Hepatocyte (in vitro differentiated cells): Measurements from ENCODE around the gene RBM19. TPM values are rescaled to one million over a fixed set of nuclear protein-coding genes. Genes with fewer than 3 reads are reported as not detected.

ENCODE experiments used
- DNase-seq: peaks from one replicate; pipeline ENCODE4 v3.0.0-alpha.2; 2016; ENCODE audit warnings: low spot score
- H2AFZ ChIP-seq: fragments of 200-600 bp; sonication (generic); 2 replicates; pipeline ENCODE4 v1.6.0; 2016; ENCODE audit warnings: antibody characterized with exemption, mild to moderate bottlenecking
- H3K27ac ChIP-seq: fragments of 200-600 bp; sonication (generic); 2 replicates; pipeline ENCODE4 v1.5.1; 2016; ENCODE audit warnings: mild to moderate bottlenecking
- H3K27me3 ChIP-seq: fragments of 200-600 bp; sonication (generic); 2 replicates; pipeline ENCODE4 v1.6.1; 2016
- H3K36me3 ChIP-seq: fragments of 200-600 bp; sonication (generic); replicated peaks from 2 replicates; pipeline ENCODE4 v1.5.1; 2016; ENCODE audit warnings: low read depth; ENCODE audit not compliant: insufficient read depth
- H3K4me1 ChIP-seq: fragments of 200-600 bp; sonication (generic); 2 replicates; pipeline ENCODE4 v1.5.1; 2016; ENCODE audit warnings: mild to moderate bottlenecking, moderate library complexity; ENCODE audit not compliant: insufficient read depth
- H3K4me2 ChIP-seq: fragments of 200-600 bp; sonication (generic); 2 replicates; pipeline ENCODE4 v1.6.0; 2016
- H3K4me3 ChIP-seq: fragments of 200-600 bp; sonication (generic); 2 replicates; pipeline ENCODE4 v1.5.1; 2016; ENCODE audit warnings: mild to moderate bottlenecking
- H3K79me2 ChIP-seq: fragments of 200-600 bp; sonication (generic); 2 replicates; pipeline ENCODE4 v1.6.0; 2017; ENCODE audit warnings: mild to moderate bottlenecking
- H3K9me2 ChIP-seq: fragments of 200-600 bp; sonication (generic); replicated peaks from 2 replicates; pipeline ENCODE4 v1.6.0; 2017; ENCODE audit warnings: mild to moderate bottlenecking; ENCODE audit not compliant: insufficient read depth
- H3K9me3 ChIP-seq: fragments of 200-600 bp; sonication (generic); 2 replicates; pipeline ENCODE4 v1.5.1; 2016; ENCODE audit warnings: low read depth, mild to moderate bottlenecking
- H4K20me1 ChIP-seq: fragments of 200-600 bp; sonication (generic); 2 replicates; pipeline ENCODE4 v1.6.0; 2016; ENCODE audit warnings: mild to moderate bottlenecking; ENCODE audit not compliant: insufficient read depth, poor library complexity, severe bottlenecking
- CTCF ChIP-seq: fragments of 200-600 bp; sonication (generic); IDR thresholded peaks from 2 replicates; pipeline ENCODE4 v1.5.1; 2016; ENCODE audit warnings: antibody characterized with exemption, mild to moderate bottlenecking; ENCODE audit not compliant: poor library complexity
- EZH2 ChIP-seq: fragments of 200-600 bp; sonication (generic); IDR thresholded peaks from 2 replicates; pipeline ENCODE4 v1.6.1; 2016; ENCODE audit warnings: antibody characterized with exemption, mild to moderate bottlenecking, borderline replicate concordance
- EZH2phosphoT487 ChIP-seq: fragments of 200-600 bp; sonication (generic); IDR thresholded peaks from one replicate; pipeline ENCODE4 v1.6.1; 2018; ENCODE audit warnings: antibody characterized with exemption, mild to moderate bottlenecking, low read depth, moderate library complexity; ENCODE audit not compliant: unreplicated experiment, severe bottlenecking
- WGBS: methylation state at CpG from one replicate; pipeline ENCODE4 v1.1.6; 2016; ENCODE audit warnings: low lambda C conversion rate; ENCODE audit errors: missing lambda C conversion rate; 5-methylcytosine and 5-hydroxymethylcytosine counted together
- polyA plus RNA-seq: library from polyadenylated mRNA; unstranded; fragments of >200 nt; fragmentation: Nextera tagmentation; extraction: Ambion mirVana; gene quantifications from 2 replicates; pipeline ENCODE4 v1.2.1, GENCODE V29; 2016
- total RNA-seq: library from RNA; depleted of rRNA; stranded (reverse); fragments of >200 nt; gene quantifications from 2 replicates; pipeline ENCODE4 v1.2.3, GENCODE V29; 2014

RBM19 gene
- total and polyA plus RNA-seq, 2 experiments from 2014 or later = 14.5 to 16.8 TPM

- Histone ChIP-seq H3K9me3 (no peaks in the 10 kb centered on the region), H3K9me2 (no peaks in the 10 kb centered on the region), H2AFZ (no peak overlapping the region), H3K4me1 (no peaks in the 10 kb centered on the region), H3K4me3 (no peak overlapping the region), H3K27ac (no peak overlapping the region), H3K27me3 (no peaks in the 10 kb centered on the region), H3K79me2 (no peaks in the 10 kb centered on the region), H4K20me1 (no peaks in the 10 kb centered on the region), H3K4me2 (no peak overlapping the region), H3K36me3 (no peaks in the 10 kb centered on the region)
- TF ChIP-seq EZH2phosphoT487 (no peak), EZH2 (no peak), CTCF (no peak)
- WGBS = 58% methylated on average over 10 of the region's 10 CpGs
- no peak for DNase-seq
These were observed 170.7 kb downstream of the RBM19 start for GRCh38 chr12:113795445-113795844.

DNA sequence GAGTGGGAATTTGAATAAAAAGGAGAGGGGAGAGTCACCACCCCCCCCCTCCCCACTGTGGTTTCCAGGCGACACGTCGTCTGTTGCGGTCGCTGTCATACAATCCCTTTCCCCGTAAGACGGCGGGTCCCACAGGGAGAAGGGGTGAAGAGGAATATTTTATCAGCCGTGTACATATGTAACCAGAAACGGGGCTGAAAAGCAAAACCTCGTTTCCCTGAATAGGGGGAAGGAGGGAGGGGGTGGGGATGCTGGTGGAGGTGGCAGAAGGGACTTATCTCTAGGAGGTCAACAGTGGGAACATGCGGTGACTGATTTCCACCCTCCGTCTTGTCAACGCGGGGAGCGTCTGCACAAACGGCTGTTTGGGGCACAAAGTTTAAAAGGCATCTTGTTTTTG lies 171.4 kb downstream of the RBM19 start:
- H3K9me3 ChIP-seq = no peaks in the 10 kb centered on the region
- H3K4me3 ChIP-seq = no peak overlapping the region
- no peaks in the 10 kb centered on the region for H3K4me1 ChIP-seq
- no peaks in the 10 kb centered on the region for H3K27me3 ChIP-seq
- H4K20me1 ChIP-seq = no peaks in the 10 kb centered on the region
- no peak for DNase-seq
- no peak overlapping the region for H3K4me2 ChIP-seq
- TF ChIP-seq EZH2phosphoT487 = no peak
- TF ChIP-seq EZH2 = no peak
- H3K9me2 ChIP-seq = no peaks in the 10 kb centered on the region
- no peaks in the 10 kb centered on the region for H3K36me3 ChIP-seq
- no peak overlapping the region for H2AFZ ChIP-seq
- H3K27ac ChIP-seq = no peak overlapping the region
- WGBS = 64% methylated on average over 17 of the region's 17 CpGs
- H3K79me2 ChIP-seq = no peaks in the 10 kb centered on the region

- Histone ChIP-seq H3K4me2 (no peak overlapping the region), H2AFZ (no peak overlapping the region), H3K79me2 (no peaks in the 10 kb centered on the region), H3K27me3 (no peaks in the 10 kb centered on the region), H3K9me3 (no peaks in the 10 kb centered on the region), H4K20me1 (no peaks in the 10 kb centered on the region), H3K4me3 (no peak overlapping the region), H3K27ac (no peak overlapping the region), H3K4me1 (no peaks in the 10 kb centered on the region), H3K9me2 (no peaks in the 10 kb centered on the region), H3K36me3 (no peaks in the 10 kb centered on the region)
- DNase-seq = no peak
- 93% methylated on average over 9 of the region's 9 CpGs for WGBS
- no peak for TF ChIP-seq CTCF
- no peak for TF ChIP-seq EZH2
- TF ChIP-seq EZH2phosphoT487 = no peak
These were observed 172.9 kb downstream of the RBM19 start for GRCh38 chr12:113793250-113793649.

DNA sequence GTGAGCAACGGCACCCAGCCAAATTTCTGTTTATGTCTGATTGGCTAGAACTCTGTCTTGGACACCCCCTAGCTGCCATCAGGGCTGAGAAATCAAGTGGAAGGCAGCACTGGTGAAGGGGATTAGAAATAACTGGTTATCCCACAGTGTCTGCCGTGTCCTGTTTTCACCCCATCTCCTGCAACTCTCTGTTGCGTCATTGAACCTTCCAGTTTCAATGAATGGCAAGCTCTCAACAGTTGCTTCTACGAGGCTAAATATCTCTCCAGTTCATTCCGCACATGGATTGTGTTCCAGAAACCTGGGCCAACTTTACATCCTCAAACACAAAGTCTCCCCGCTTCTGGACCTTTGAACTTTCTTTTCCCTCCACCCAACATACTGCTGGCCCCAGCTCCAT lies 173.7 kb downstream of the RBM19 start:
- DNase-seq = no peak
- H3K79me2 ChIP-seq = no peaks in the 10 kb centered on the region
- H3K4me1 ChIP-seq = no peaks in the 10 kb centered on the region
- no peaks in the 10 kb centered on the region for H3K9me3 ChIP-seq
- H3K9me2 ChIP-seq = no peaks in the 10 kb centered on the region
- H3K4me3 ChIP-seq = no peak overlapping the region
- H2AFZ ChIP-seq = no peak overlapping the region
- no peaks in the 10 kb centered on the region for H3K36me3 ChIP-seq
- WGBS = 79% methylated on average over 6 of the region's 6 CpGs
- H4K20me1 ChIP-seq = no peaks in the 10 kb centered on the region
- H3K27ac ChIP-seq = no peak overlapping the region
- peaks cover 4% of the 10 kb centered on the region for H3K27me3 ChIP-seq
- no peak for TF ChIP-seq EZH2phosphoT487
- no peak for TF ChIP-seq EZH2
- TF ChIP-seq CTCF = no peak
- no peak overlapping the region for H3K4me2 ChIP-seq
